ENCODE data around the gene TASOR2.

The TASOR2 gene, protein sequence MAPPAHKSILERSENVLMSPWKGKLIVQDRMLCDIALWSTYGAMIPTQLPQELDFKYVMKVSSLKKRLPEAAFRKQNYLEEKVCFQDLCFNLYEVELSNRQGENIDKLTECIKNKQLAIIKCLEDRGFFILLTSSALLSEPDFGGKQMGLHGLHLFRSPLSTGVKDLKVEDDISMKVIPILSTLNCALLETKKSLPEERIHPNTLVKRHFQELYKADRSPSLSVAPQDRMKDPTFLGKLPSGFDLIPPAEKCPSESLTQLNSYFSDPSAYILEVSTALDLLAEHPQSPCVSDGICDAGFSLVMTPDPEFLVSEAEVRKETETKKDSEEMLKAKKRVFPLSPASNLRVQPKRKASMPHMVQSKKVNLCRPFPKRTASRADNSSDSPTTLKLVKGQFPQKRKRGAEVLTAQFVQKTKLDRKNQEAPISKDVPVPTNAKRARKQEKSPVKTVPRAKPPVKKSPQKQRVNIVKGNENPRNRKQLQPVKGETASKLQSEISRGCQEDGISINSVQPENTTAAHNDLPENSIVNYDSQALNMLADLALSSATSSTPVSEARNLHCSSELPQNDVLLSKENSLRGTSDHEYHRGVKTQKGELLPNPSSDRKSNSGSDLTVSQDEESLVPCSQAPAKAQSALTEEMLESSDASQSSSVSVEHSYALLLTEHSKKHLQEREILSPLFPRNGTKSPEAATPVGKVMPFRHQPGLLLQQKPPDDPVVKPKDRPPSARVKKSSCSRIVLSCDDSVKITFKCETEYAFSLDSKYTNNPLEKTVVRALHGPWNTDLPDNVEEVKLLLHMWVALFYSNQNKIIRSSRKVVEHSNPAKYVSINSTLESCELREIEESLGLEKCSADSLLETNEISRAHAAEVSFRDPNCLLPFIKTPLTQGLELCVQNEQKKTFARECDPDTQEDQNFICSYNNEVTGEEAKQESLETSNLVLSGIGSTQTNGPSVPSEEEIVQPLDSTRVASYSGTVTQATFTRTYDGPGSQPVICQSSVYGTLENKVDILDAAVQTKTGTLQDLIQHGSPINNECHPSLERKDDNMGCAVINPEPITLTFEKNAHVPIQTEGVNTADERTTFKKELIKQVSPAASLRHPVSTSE (N-terminal part only)

GRCh38 chr10:5684318-5684970 is at the start of gene TASOR2:
Gene TASOR2 (plus strand): TSS chr10:5684838. CDS start chr10:5720643, 35,805 bp downstream.
- DNase-seq, result peak; percentile 93 to 97 (median 95)

GRCh38 chr10:5634918-5635317 is 49.7 kb upstream of the TASOR2 start:
- peak in 1 of 3 experiments; percentile 1 for DNase-seq

DNA sequence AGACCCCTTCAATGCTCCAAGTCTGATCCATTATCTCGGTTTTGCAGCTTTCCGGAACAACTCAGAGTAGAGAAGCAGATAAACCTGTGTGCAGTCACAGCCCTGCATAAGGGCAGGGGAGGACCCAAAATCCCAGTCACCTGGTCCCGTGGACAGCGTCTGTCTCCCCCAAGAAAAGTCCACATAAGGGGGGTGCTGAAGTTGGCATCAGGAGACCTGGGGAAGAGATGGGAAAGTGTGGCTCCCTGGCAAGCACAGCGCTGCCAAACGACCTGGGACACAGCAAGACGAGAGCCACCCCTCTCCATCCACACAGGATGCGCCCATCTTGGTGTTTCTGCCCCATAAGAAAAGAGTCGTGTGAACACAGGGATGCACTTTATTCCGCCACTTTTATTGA is 46.1 kb upstream of the TASOR2 start:
- DNase-seq, result no peak

- DNase-seq, result no peak
Measured at GRCh38 chr10:5639066-5639465, 45.6 kb upstream of the TASOR2 start.

DNA sequence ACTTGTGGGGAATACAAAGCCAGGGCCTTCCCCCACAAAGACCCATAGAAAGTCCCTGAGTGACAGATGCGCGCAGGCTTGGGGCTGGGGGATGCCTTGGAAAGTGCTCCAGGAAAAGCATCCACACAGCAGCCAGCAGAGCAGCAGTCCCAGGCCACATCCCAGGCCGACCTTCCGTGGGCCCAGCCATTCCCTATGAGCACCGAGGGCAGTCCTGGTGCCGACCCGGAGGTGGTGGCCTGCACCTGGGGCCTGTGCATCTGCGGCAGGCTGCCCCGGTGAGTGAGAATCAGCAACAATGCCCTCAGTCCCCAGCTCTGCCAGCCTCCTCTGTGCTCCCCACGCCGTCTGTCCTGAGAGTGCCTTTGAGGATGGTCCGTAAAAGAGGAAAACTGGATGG is 44.6 kb upstream of the TASOR2 start:
- no peak for DNase-seq

- DNase-seq, result no peak
Measured at GRCh38 chr10:5640501-5640900, 44.1 kb upstream of the TASOR2 start.

DNA sequence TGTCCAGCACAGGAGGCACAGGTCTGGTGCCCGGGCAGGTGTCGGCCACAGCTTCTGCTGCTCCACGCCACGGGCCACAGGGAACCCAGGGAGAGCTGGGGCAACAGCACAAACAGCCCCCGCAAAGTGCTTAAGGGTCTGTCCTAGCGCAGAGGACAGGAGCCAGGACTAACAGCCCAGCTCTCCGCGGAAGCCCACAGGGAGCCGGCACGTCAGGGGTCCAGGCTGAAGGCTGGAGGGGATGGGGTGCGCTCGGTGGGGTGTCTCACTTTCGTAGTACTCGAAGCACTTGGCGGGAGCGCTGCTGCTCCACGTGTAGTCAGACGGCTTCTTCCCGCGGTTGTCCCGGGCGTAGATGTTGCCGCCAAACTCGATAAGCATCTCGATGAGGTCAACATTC is 43.1 kb upstream of the TASOR2 start:
- no peak for DNase-seq

DNA sequence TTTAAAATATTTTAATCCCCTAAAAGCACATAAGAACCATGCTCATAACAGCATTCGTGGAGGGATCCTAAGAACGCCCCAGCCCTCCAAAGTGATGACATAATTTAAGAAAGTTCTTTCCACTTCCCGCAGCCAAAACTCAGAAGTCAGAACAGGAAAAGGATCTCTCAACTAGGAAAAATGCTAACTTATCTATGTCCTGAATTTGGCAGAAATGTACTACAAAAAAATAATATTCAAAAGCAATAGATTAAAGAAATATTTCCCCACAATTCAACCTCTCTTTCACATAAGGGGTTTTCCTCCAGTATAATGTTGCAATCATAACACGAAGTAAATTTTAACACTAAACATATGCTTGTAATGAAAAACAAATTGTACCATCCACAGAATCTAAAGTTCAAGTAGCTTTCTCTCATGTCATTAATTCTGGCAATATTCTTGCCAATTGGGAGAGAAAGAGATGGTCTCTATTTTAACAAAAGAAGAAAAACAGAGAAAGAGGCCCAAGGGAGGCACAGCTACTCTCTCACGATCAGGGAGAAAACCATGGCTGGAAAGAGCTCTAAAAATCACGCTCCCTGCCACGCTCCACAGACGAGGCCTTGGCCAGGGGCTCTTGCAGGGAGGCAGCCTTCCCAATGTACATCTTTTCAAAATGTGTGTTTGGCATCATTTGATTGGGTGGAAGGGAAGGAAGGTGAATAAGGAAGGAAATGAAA is 41.1 kb upstream of the TASOR2 start:
- no peak for DNase-seq

GRCh38 chr10:5644930-5645329 is 39.7 kb upstream of the TASOR2 start:
- DNase-seq, result no peak

DNA sequence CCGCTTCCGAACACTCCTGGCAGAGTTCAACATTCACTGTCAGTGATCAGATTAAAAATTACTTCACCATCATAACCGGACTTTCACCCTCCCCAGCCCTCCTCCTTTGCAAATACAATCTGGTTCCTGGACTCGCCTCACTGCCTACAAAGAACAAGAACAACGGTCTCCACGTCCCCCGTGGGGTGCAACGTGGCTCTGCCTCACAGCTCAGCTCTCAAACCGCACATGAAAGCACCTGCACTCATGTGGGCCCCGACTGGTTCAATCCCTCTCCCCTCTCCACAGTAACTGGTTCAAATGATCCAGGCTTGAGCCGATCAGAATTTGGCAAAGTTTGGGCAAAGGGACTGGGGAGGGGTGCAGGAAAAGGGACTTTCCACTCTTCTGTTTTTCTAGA is 39.3 kb upstream of the TASOR2 start:
- no peak for DNase-seq

DNA sequence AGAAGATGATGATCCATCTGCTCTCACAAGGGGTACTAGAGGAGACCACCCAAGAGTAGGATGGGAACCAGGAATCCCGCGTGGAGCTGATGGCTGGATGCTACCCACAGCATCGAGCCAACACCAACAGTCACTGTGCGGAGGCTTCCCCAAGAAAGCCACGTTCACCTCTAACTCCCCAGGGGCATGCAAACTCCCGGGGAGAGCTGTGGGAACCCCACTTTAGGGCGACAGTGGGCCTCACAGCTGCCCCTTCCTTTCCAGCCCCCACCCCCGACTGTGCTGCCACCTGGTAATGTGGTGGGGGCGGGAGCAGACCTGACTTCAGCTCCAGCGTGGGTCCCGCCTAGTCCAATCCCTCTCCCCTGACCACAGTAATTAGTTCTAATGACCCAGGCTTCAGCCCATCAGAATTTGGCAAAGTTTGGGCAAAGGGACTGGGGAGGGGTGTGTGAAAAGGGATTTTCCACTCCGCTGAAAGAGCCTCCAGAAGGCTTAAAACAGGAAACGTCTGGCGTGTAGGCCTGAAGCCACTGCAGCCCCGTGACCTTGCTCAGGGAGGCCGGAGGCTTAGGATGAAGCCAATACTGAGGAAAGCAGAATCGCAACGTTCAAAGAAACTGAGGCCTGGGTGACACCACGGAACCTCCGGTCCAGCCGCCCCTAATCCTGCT is 38.6 kb upstream of the TASOR2 start:
- DNase-seq, result no peak

- DNase-seq, result no peak
Measured at GRCh38 chr10:5647507-5648240, 37.0 kb upstream of the TASOR2 start.

DNA sequence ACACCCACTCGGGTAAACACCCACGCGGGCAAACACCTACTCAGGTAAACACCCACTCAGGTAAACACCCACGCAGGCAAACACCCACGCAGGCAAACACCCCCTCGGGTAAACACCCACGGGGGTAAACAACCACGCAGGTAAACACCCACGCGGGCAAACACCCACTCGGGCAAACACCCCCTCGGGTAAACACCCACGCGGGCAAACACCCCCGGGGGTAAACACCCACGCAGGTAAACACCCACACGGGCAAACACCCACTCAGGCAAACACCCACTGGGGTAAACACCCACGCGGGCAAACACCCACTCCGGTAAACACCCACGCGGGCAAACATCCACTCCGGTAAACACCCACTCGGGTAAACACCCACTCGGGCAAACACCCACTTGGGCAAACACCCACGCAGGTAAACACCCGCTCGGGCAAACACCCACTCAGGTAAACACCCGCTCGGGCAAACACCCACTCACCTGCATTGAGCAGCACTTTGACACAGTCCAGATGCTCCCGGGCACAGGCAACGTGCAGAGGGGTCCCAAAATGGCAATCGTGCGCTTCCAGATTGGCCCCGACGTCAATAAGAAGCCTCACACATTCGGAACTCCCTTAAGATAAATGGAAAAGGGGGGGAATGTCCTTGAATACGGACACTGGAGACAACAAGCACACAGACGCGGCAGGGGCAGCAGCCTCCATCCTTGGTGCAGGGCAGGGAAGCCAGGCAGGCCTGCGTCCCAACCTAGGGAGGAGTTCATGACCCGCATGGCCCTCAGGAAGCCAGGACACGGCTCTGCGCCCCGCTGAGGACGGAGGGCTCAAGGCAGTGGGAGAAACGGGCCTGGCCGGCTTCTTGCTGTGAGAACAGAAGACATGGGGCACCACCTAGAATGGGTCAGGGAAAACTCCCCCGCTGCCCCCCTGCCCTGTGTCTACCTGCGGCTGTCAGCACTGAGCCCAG is 35.9 kb upstream of the TASOR2 start:
- no peak for DNase-seq

DNA sequence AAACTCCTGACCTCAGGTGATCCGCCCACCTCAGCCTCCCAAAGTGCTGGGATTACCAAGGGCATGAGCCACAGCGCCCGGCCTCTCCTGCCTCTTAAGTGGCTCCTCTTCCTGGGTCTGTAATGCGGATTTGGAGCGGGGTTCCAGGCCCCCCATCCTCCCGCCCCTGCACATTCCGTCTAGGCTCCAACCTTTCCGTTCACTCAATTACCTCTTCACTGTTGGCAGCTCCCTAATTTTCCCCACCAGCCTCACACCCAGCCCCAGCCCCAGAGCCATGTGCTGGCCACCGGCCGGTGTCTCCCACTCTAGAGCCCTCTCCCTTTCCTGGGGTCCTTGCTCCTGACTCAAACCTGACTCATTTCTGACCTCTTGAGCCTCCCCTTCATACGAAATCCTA is 34.9 kb upstream of the TASOR2 start:
- DNase-seq, result no peak

DNA sequence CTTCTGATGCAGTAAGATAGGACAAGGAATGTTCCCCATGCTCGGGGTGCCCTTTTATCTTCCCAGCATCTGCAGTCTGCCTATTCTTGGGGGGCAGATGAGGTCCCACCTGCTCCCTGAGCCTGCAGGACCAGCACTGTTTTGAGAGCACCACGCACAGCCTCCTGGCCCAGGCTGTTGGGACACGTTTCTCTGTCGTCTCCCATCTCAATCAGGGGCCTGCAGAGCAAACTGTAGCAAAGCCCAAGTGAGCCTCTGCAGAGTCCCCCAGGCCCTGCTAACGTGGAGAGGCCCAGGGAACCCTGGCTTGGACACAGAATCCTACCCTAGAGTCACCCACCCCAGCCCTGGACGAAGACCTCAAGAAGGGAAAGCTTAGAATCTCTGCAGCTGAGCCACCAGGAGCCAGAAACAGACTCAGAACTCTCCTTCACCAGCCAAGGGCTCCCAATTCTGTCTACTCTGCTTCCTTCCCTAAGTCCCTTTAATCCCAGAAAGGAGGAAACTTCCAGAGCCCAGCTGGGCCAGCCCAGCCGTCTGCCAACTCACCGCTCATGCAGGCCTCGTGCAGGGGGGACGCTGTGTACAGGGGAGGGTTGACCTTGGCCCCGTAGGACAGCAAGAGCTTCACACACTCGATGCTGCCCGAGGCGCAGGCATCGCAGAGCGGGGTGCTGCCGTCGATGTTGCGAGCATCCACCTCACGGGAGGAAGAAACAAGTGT is 33.8 kb upstream of the TASOR2 start:
- DNase-seq, result no peak

GRCh38 chr10:5651388-5651764 is 33.3 kb upstream of the TASOR2 start:
- no peak for DNase-seq

GRCh38 chr10:5652746-5653145 is 31.9 kb upstream of the TASOR2 start:
- DNase-seq, result no peak

DNA sequence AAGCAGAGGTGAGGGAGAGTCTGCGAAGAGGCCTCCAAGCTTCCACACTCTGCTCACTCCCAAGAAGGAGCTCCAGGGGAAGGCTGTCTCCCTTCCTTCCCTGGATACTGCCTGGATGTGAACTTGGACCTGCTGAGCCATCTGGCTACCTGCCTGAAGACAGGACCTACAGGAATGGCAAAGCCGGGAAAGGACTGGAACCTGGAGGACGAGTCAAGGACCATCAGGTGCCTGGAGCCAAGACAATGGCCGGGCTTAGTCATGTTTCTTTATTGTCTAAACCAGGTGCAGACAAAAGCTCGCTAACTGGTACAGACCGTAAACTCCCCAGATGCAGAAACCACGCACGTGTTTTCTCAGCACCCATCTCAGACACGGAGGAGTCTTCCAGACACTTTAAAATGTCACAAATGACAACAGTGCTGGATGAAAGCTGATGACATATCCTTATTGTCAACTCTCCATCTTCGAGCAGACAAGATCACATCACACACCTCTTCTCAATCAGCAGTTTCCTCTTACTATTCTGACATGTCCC is 30.4 kb upstream of the TASOR2 start:
- DNase-seq, result no peak

GRCh38 chr10:5655121-5655520 is 29.5 kb upstream of the TASOR2 start:
- DNase-seq, result no peak

All from NCI-H1417 (cell line).